A673 (cell line): Measurements from ENCODE around the gene C1orf141.

Experiments used
- EZH2 ChIP-seq: fragments of 200-600 bp; sonication (generic); IDR thresholded peaks from 2 replicates; pipeline ENCODE4 v1.6.1; 2017; ENCODE audit warnings: borderline replicate concordance, low read depth, mild to moderate bottlenecking, mixed read lengths, antibody characterized with exemption, low read length; ENCODE audit not compliant: poor library complexity, severe bottlenecking
- TF ChIP-seq, protein P1 (sequence below): fragments of 300-800, 200-600 bp; sonication (generic); conservative IDR thresholded peaks from 2 replicates; pipeline ENCODE4 v1.5.1; 2017; ENCODE audit warnings: low read depth, mild to moderate bottlenecking, antibody characterized with exemption, low read length, moderate library complexity, mixed read lengths

DNA sequence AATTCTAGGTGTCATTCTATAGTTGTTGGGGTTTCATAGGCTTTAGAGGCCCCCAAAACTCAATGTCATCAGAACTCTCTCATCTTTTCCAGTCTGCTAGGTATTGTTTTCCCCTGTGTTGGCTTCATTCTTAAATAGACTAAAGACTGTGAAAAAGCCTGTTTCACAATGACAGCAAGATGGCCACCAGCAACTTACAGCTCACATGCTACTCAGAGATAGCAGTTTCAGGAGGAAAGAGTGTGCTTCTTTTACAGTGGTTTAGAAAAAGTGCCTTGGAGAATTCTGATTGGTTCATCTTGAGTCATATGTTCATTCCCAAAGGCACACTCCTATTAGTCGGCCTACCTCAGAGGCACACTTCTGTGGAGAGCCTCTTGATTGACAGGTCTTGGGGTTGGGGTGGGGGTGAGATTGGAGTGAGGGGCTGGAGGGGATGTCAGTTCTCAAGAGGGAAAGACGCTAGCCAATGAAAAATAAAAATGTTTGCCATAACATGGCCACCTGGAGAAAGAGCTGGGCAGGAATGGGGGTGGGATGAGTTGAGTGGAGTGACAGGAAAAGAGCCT is 40.0 kb upstream of the C1orf141 start:
- TF ChIP-seq, protein P1, sequence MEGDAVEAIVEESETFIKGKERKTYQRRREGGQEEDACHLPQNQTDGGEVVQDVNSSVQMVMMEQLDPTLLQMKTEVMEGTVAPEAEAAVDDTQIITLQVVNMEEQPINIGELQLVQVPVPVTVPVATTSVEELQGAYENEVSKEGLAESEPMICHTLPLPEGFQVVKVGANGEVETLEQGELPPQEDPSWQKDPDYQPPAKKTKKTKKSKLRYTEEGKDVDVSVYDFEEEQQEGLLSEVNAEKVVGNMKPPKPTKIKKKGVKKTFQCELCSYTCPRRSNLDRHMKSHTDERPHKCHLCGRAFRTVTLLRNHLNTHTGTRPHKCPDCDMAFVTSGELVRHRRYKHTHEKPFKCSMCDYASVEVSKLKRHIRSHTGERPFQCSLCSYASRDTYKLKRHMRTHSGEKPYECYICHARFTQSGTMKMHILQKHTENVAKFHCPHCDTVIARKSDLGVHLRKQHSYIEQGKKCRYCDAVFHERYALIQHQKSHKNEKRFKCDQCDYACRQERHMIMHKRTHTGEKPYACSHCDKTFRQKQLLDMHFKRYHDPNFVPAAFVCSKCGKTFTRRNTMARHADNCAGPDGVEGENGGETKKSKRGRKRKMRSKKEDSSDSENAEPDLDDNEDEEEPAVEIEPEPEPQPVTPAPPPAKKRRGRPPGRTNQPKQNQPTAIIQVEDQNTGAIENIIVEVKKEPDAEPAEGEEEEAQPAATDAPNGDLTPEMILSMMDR, result no peak
- TF ChIP-seq EZH2, result no peak
